ENCODE measurements around the gene UHRF1.

UHRF1 gene

GRCh38 chr19:4980838-4981680 is 71.8 kb downstream of the UHRF1 start:
- TF ChIP-seq, protein P1, sequence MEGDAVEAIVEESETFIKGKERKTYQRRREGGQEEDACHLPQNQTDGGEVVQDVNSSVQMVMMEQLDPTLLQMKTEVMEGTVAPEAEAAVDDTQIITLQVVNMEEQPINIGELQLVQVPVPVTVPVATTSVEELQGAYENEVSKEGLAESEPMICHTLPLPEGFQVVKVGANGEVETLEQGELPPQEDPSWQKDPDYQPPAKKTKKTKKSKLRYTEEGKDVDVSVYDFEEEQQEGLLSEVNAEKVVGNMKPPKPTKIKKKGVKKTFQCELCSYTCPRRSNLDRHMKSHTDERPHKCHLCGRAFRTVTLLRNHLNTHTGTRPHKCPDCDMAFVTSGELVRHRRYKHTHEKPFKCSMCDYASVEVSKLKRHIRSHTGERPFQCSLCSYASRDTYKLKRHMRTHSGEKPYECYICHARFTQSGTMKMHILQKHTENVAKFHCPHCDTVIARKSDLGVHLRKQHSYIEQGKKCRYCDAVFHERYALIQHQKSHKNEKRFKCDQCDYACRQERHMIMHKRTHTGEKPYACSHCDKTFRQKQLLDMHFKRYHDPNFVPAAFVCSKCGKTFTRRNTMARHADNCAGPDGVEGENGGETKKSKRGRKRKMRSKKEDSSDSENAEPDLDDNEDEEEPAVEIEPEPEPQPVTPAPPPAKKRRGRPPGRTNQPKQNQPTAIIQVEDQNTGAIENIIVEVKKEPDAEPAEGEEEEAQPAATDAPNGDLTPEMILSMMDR (IDR thresholded peaks at IDR 0.05; ENCODE audit: control insufficient read depth, insufficient read depth, low read depth, low read length, missing control alignments): no peak

DNA sequence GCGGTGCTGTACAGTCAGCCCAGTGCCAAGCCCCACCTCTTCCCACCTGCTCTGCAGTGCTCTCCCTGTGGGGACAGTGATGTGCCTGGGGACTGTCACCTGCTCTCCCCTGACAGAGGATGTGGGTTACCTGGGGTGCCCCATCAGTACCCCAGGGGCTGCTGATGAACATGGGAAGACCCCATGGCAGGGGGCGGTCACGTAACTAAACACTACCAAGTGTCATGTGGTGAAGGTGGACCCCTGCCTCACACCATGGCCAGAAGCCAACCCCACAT is 72.3 kb downstream of the UHRF1 start:
- no peak for DNase-seq (ENCODE audit: low read depth)
- H3K4me3 ChIP-seq (ENCODE audit: control insufficient read depth, low read depth, low read length): no peak overlapping the region
- TF ChIP-seq, protein P1 (IDR thresholded peaks at IDR 0.05; ENCODE audit: control insufficient read depth, insufficient read depth, low read depth, low read length, missing control alignments): no peak

More at GRCh38 chr19:4980838-4981680, 71.8 kb downstream of the UHRF1 start:
- H3K4me3 ChIP-seq (ENCODE audit: control insufficient read depth, low read depth, low read length): no peak overlapping the region
- DNase-seq (ENCODE audit: low read depth): no peak

DNA sequence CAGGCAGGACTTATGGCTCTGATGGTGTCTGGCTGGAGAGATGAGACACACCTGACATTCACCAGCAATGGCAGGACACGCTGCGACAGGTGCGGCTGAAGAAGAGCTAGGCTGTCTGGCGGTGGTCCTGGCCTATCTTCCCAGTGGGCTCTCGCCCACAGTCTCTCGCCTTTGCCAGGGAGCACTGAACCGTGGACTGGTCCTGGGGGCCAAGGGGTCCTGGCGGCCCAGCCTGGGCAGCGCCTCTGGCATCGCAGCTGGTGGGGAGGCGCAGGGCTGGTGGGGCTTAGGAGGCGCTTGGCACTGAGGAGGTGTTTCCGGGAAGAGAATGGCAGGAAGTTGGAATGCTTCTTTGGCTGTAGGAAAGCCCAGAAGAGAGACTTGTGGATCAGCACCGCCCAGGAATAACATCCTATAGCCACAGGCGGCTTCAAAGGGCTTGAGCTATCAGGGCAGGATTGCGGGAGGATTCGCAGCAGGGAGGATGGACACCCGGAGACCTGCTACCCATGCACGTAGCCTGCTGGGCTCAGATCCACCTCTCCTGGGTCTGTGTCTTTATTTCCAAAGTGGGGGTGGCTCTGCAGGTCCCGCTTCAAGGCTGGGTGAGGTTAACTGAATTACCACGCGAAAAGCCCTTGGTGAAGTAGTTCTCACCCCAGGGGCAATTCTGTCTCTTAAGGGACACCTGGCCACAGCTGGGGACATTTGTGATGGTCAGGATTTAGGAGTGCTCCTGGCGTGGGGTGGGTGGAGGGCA is 74.2 kb downstream of the UHRF1 start:
- H3K4me3 ChIP-seq (ENCODE audit: control insufficient read depth, low read depth, low read length): no peak overlapping the region
- TF ChIP-seq, protein P1 (IDR thresholded peaks at IDR 0.05; ENCODE audit: control insufficient read depth, insufficient read depth, low read depth, low read length, missing control alignments): no peak
- no peak for DNase-seq (ENCODE audit: low read depth)

DNA sequence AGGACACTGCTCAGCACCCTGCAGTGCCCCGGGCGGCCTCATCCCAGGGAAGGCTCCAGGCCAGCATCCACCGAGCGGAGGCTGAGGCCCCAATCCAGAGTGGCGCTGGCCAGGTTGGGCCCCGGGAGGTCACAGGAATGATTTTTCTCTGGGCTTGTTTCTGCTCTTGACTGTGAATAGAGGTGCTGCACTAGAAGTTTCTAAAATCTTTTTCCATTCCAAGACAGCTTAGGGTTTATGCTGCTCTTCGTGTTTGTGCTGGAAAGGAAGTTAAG is 74.7 kb downstream of the UHRF1 start:
- no peak overlapping the region for H3K4me3 ChIP-seq (ENCODE audit: control insufficient read depth, low read depth, low read length)
- no peak for DNase-seq (ENCODE audit: low read depth)
- TF ChIP-seq, protein P1 (IDR thresholded peaks at IDR 0.05; ENCODE audit: control insufficient read depth, insufficient read depth, low read depth, low read length, missing control alignments): no peak

DNA sequence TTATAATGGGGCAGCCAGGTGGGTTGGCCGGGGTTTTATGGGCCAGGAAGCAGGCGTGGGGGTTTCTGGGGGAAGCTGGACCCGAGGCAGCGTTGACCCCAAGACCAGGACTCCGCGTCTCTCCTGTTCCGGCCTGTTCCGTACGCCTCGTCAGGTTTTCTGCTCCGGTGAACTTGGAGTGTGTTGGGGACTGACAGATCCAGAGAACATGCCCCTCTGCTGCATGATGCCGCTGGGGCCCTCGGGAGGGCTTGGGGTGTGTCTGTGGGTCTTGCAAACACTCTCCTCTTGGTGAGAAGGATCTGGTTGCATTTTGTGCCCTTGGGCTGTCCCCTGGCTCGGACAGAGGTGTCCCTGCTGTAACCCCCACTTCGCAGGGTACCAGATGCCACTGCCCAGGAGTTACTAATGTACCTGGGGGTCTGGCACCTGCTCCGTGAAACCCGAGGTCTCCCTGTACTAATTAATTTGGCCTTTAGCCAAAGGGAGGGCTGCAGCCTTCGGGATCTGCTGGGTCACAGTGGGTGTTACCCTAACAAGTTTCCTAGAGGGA is 75.2 kb downstream of the UHRF1 start:
- H3K4me3 ChIP-seq (ENCODE audit: control insufficient read depth, low read depth, low read length): no peak overlapping the region
- TF ChIP-seq, protein P1 (IDR thresholded peaks at IDR 0.05; ENCODE audit: control insufficient read depth, insufficient read depth, low read depth, low read length, missing control alignments): no peak
- DNase-seq (ENCODE audit: low read depth): no peak

DNA sequence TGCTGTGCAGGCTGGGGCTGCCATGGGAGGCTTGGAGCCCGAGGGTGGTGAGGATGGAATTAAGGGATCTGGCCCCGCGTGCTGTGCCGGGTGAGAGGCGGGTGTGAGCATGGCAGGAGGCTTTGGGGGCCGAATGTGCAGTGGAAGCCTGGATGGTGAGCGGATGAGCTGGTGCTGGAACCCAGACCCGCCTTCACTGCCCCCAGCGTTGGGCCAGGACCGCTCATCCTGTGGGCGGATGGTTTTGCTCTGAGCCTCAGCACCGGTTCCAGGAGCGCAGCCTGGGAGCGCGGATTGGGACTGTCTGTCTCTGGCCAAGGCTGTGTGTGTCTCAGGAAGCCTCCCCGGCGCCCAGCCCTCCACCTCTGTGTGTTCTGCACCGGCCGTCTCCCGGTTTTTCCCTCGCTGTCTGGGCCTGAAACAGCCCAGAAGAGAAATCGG is 76.3 kb downstream of the UHRF1 start:
- DNase-seq (ENCODE audit: low read depth): no peak
- no peak overlapping the region for H3K4me3 ChIP-seq (ENCODE audit: control insufficient read depth, low read depth, low read length)
- TF ChIP-seq, protein P1 (IDR thresholded peaks at IDR 0.05; ENCODE audit: control insufficient read depth, insufficient read depth, low read depth, low read length, missing control alignments): no peak
